GM12874 (cell line): ENCODE data around the gene HOXB5.

Source experiments
- CTCF ChIP-seq: IDR thresholded peaks from 2 replicates; pipeline ENCODE4 v1.5.1; 2011; ENCODE audit warnings: low read depth, mild to moderate bottlenecking, control low read depth, low read length, moderate library complexity; ENCODE audit not compliant: insufficient read depth

HOXB5 gene

GRCh38 chr17:48593126-48593829, at the start of gene HOXB5:
TSS of gene HOXB5 (minus strand) at chr17:48593779. CDS start at chr17:48593682, 97 bp downstream.
- TF ChIP-seq CTCF, result no peak

GRCh38 chr17:48642843-48643696, 49.5 kb upstream of the HOXB5 start:
- no peak for TF ChIP-seq CTCF

- no peak for TF ChIP-seq CTCF
Observed at GRCh38 chr17:48642059-48642842, 48.7 kb upstream of the HOXB5 start.

GRCh38 chr17:48641541-48642058, 48.0 kb upstream of the HOXB5 start:
- no peak for TF ChIP-seq CTCF

GRCh38 chr17:48640858-48641180, 47.2 kb upstream of the HOXB5 start:
- no peak for TF ChIP-seq CTCF

- TF ChIP-seq CTCF, result no peak
Observed at GRCh38 chr17:48639982-48640857, 46.6 kb upstream of the HOXB5 start.
